Ramos (cell line): ENCODE measurements around the gene DNAJB2.

Experiments used
- in situ Hi-C: fragments of 300-500 bp; cut with MboI; formaldehyde crosslinking; loops from one replicate; pipeline ENCODE4 v1.14.3; 2022; ENCODE audit warnings: low sequenced_read_pairs; ENCODE audit not compliant: unreplicated experiment

The DNAJB2 gene

DNA sequence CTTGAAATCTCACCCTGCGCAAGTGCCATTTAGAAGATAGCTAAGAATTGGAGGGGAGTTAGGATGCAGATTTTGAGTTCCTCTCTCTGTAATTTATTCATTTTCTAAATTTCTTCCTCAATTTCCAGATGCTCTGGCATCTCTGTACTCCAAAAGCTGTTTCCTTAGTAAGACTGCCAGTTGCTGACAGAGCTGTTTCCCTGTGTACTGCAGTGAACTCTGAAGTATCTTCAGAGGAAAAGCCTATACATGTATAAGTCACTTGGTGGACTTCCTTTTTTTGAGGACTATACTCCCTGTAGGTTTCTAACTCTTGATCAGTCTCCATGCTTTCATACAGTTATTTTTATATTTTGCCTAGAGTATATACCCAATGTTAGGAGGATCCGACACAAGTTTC lies 54.9 kb downstream of the DNAJB2 start:
- in situ Hi-C loops, result no loop called here

GRCh38 chr2:219335373-219335786 lies 56.2 kb downstream of the DNAJB2 start:
- in situ Hi-C loops, result no loop called here
